Measurements from ENCODE around the gene WFIKKN2.

The WFIKKN2 gene

DNA sequence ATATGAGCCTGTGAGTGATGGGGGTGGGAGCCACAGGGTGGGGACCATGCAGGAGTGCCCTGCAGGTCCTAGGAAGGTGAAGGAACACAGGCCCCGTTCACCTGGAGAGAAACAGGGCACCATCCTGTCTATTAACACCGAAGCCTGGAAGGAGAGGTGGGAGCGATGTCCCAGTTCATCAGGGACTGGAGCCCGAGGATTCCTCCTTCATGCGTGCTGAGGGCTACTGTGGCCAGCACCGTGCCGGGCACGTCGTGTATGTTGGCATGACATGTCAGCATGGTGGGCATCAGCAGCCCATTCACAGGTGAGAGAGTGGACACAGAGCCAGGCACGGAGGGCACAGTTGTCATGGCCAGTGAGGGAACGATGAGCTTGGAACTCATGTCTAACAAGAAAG lies 1.4 kb downstream of the WFIKKN2 start:
- H3K9ac ChIP-seq: no peak overlapping the region
- H3K4me3 ChIP-seq (ENCODE audit: low read depth, low read length): no peak overlapping the region
- TF ChIP-seq CTCF (IDR thresholded peaks at IDR 0.05): no peak
- H3K4me1 ChIP-seq: no peaks in the 10 kb centered on the region
- no peak overlapping the region for H2AFZ ChIP-seq
- H3K36me3 ChIP-seq (ENCODE audit: control insufficient read depth, insufficient read depth, low read length): no peaks in the 10 kb centered on the region
- no peaks in the 10 kb centered on the region for H3K27me3 ChIP-seq (ENCODE audit: control insufficient read depth, insufficient read depth, low read length)
- no peaks in the 10 kb centered on the region for H3K9me3 ChIP-seq (ENCODE audit: control insufficient read depth, low read length)
- H3K79me2 ChIP-seq: no peaks in the 10 kb centered on the region
- no peak overlapping the region for H3K4me2 ChIP-seq (ENCODE audit: low read length)
- H3K27ac ChIP-seq: no peak overlapping the region

- Histone ChIP-seq H3K9ac (no peak overlapping the region), H3K27me3 (ENCODE audit: control insufficient read depth, insufficient read depth, low read length) (no peaks in the 10 kb centered on the region), H3K4me3 (ENCODE audit: low read depth, low read length) (no peak overlapping the region), H3K4me2 (ENCODE audit: low read length) (no peak overlapping the region), H3K79me2 (no peaks in the 10 kb centered on the region), H2AFZ (no peak overlapping the region), H3K9me3 (ENCODE audit: control insufficient read depth, low read length) (no peaks in the 10 kb centered on the region), H3K36me3 (ENCODE audit: control insufficient read depth, insufficient read depth, low read length) (no peaks in the 10 kb centered on the region), H3K4me1 (no peaks in the 10 kb centered on the region), H3K27ac (no peak overlapping the region)
- TF ChIP-seq CTCF (IDR thresholded peaks at IDR 0.05): no peak
Observed at GRCh38 chr17:50837286-50837979, 2.0 kb downstream of the WFIKKN2 start.

DNA sequence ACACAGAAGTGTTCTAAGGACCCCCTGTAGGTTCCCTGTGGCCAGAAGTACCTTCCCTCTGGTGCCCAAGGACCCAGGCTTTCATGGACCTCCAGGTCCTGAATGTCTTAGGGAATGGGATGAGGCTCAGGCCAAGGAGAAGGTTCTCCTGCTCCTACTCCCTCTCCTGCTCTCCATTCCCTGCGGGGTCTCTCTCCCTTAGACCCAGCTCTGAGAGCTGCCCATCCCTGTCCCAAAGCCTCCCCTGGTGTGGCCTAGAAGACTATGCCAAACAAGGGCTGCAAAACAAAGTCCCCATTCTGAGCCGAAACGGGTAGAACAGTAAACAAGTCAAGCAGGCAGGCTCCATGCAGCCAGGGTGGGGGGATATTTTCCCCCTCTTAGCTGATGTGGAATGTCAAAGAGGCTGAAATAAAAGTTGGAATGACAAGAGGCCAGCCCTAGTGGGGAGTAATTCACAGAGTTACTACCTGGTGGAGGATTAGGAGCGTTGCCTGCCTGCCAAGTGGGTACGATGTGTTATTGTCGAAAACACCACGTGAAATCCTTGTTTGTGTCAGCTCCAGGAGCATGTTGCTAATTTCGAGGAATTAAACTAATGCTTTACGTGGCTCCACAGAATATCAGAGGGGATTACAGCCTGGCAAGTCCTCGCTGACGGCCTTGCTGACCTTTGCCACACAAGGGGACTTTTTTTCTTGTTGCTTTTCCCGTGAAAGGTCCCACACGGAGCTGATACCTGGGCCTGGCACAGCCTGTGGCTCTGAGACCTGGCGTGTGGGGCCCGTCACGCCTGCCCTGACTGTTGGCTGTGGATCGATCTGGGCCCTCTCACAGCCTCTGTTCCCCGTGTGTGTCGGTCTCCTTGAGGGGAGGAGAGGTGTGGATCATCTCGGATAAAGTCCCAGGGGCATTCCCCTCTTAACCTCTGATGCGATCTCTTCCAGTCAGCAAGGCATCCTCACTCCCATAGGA lies 2.9 kb downstream of the WFIKKN2 start:
- H3K79me2 ChIP-seq: no peaks in the 10 kb centered on the region
- H3K4me3 ChIP-seq (ENCODE audit: low read depth, low read length): no peak overlapping the region
- no peak for TF ChIP-seq CTCF (IDR thresholded peaks at IDR 0.05)
- no peak overlapping the region for H3K4me2 ChIP-seq (ENCODE audit: low read length)
- no peaks in the 10 kb centered on the region for H3K36me3 ChIP-seq (ENCODE audit: control insufficient read depth, insufficient read depth, low read length)
- H2AFZ ChIP-seq: no peak overlapping the region
- H3K4me1 ChIP-seq: no peaks in the 10 kb centered on the region
- no peak overlapping the region for H3K27ac ChIP-seq
- H3K9me3 ChIP-seq (ENCODE audit: control insufficient read depth, low read length): no peaks in the 10 kb centered on the region
- H3K9ac ChIP-seq: no peak overlapping the region
- no peaks in the 10 kb centered on the region for H3K27me3 ChIP-seq (ENCODE audit: control insufficient read depth, insufficient read depth, low read length)

- no peak overlapping the region for H3K9ac ChIP-seq
- no peaks in the 10 kb centered on the region for H3K4me1 ChIP-seq
- H3K4me3 ChIP-seq (ENCODE audit: low read depth, low read length): no peak overlapping the region
- no peak overlapping the region for H3K27ac ChIP-seq
- H3K9me3 ChIP-seq (ENCODE audit: control insufficient read depth, low read length): no peaks in the 10 kb centered on the region
- no peaks in the 10 kb centered on the region for H3K27me3 ChIP-seq (ENCODE audit: control insufficient read depth, insufficient read depth, low read length)
- H2AFZ ChIP-seq: no peak overlapping the region
- no peak for TF ChIP-seq CTCF (IDR thresholded peaks at IDR 0.05)
- H3K36me3 ChIP-seq (ENCODE audit: control insufficient read depth, insufficient read depth, low read length): no peaks in the 10 kb centered on the region
- no peak overlapping the region for H3K4me2 ChIP-seq (ENCODE audit: low read length)
- H3K79me2 ChIP-seq: no peaks in the 10 kb centered on the region
Observed at GRCh38 chr17:50839591-50840310, 4.4 kb downstream of the WFIKKN2 start.
